Measurements from ENCODE around the gene GSK3A.
A peak's percentile ranks its signal among the peaks of the same experiment; 100 is the strongest.

GSK3A gene

GRCh38 chr19:42184401-42184861 is 58.0 kb downstream of the GSK3A start:
- H2AFZ ChIP-seq (ENCODE audit: low read depth), result no peak overlapping the region
- H3K36me3 ChIP-seq (ENCODE audit: insufficient read depth), result no peaks in the 10 kb centered on the region

More at GRCh38 chr19:42184401-42184861, 58.0 kb downstream of the GSK3A start:
- TF ChIP-seq, protein P1, sequence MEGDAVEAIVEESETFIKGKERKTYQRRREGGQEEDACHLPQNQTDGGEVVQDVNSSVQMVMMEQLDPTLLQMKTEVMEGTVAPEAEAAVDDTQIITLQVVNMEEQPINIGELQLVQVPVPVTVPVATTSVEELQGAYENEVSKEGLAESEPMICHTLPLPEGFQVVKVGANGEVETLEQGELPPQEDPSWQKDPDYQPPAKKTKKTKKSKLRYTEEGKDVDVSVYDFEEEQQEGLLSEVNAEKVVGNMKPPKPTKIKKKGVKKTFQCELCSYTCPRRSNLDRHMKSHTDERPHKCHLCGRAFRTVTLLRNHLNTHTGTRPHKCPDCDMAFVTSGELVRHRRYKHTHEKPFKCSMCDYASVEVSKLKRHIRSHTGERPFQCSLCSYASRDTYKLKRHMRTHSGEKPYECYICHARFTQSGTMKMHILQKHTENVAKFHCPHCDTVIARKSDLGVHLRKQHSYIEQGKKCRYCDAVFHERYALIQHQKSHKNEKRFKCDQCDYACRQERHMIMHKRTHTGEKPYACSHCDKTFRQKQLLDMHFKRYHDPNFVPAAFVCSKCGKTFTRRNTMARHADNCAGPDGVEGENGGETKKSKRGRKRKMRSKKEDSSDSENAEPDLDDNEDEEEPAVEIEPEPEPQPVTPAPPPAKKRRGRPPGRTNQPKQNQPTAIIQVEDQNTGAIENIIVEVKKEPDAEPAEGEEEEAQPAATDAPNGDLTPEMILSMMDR (conservative IDR thresholded peaks at IDR 0.05; ENCODE audit: low read depth, low read length), result peak; percentile 99
- H3K79me2 ChIP-seq (ENCODE audit: insufficient read depth, low read depth), result no peaks in the 10 kb centered on the region
- no peak overlapping the region for H3K9ac ChIP-seq
- H3K27ac ChIP-seq, result no peak overlapping the region
- H3K27me3 ChIP-seq (ENCODE audit: insufficient read depth, low read depth), result peaks cover 56% of the 10 kb centered on the region
- peaks cover 14% of the 10 kb centered on the region for H3K4me1 ChIP-seq (ENCODE audit: low read depth, poor library complexity, severe bottlenecking)
- no peaks in the 10 kb centered on the region for H4K20me1 ChIP-seq (ENCODE audit: insufficient read depth)
- no peak overlapping the region for H3K4me3 ChIP-seq (IDR thresholded peaks at IDR 0.05; ENCODE audit: insufficient read depth, low read depth, low read length)
- H3K4me2 ChIP-seq, result no peak overlapping the region
